GM12878 (cell line): ENCODE results near the gene RARS2. TPM values are rescaled to one million over a fixed set of nuclear protein-coding genes. Genes with fewer than 3 reads are reported as not detected.

ENCODE experiments used
- ATAC-seq: fragments of 200-7000 bp; cut with Tn5 transposase; 3 replicates; pipeline ENCODE4 v1.9.1; 2020; ENCODE audit warnings: mild to moderate bottlenecking, moderate library complexity
- BruUV-seq: library from RNA; stranded (reverse); fragments of 400-500 nt; replicated peaks from 2 replicates; lab custom pipeline; 2021; lab: Mats Ljungman, UMichigan
- CTCF ChIA-PET: fragments of 300-600 bp; sonication (Branson Sonifier 250); formaldehyde crosslinking; extraction: SDS; loops from one replicate; lab custom pipeline; 2021; ENCODE audit warnings: inconsistent platforms; lab: Yijun Ruan, JAX
- POLR2A ChIA-PET: fragments of 350-600 bp; formaldehyde crosslinking; extraction: SDS; loops from one replicate; lab custom pipeline; 2021; ENCODE audit warnings: inconsistent platforms; lab: Charles Lee
- RAD21 ChIA-PET: fragments of 300-600 bp; sonication (Branson Sonifier 250); formaldehyde crosslinking; loops from one replicate; lab custom pipeline; 2023; ENCODE audit warnings: antibody characterized with exemption; ENCODE audit not compliant: unreplicated experiment; lab: Charles Lee
- SMC1A ChIA-PET: fragments of 300-600 bp; sonication (Branson Sonifier 250); formaldehyde crosslinking; loops from one replicate; lab custom pipeline; 2023; ENCODE audit not compliant: unreplicated experiment, uncharacterized antibody; lab: Charles Lee
- DNase-seq: peaks from one replicate; pipeline ENCODE4 v3.0.0-alpha.2; 2011; ENCODE audit warnings: low read depth, low spot score
- FAIRE-seq: peaks from 3 replicates; lab custom pipeline; 2011; peaks lifted over from hg19 to GRCh38; lab: Jason Lieb, UNC
- H2AFZ ChIP-seq: 2 replicates; pipeline ENCODE4 v1.6.0; 2011; ENCODE audit warnings: low read depth, low read length, control low read depth; ENCODE audit not compliant: control insufficient read depth
- H3K27ac ChIP-seq: 2 replicates; pipeline ENCODE4 v1.5.1; 2011; ENCODE audit warnings: control low read depth; ENCODE audit not compliant: control insufficient read depth, insufficient read depth
- H3K27me3 ChIP-seq, 2 experiments: replicated peaks in 1 of 2; 2 replicates each; pipeline versions ENCODE4 v1.6.0 to v1.6.1; 2011; ENCODE audit warnings: low read length in 1 of 2; ENCODE audit not compliant: control insufficient read depth in 2 of 2, insufficient read depth in 2 of 2
- H3K36me3 ChIP-seq, 2 experiments: 2 replicates each; pipeline ENCODE4 v1.5.1; 2011; ENCODE audit warnings: low read length in 1 of 2; ENCODE audit not compliant: control insufficient read depth in 2 of 2, insufficient read depth in 2 of 2
- H3K4me1 ChIP-seq: 2 replicates; pipeline ENCODE4 v1.6.1; 2011; ENCODE audit warnings: mild to moderate bottlenecking, low read length, moderate library complexity, mixed read lengths; ENCODE audit not compliant: control insufficient read depth, insufficient read depth
- H3K4me2 ChIP-seq: 2 replicates; pipeline ENCODE4 v1.6.0; 2011; ENCODE audit warnings: control low read depth; ENCODE audit not compliant: control insufficient read depth, insufficient read depth
- H3K4me3 ChIP-seq: fragments of 200-600 bp; sonication (generic); 2 replicates; pipeline ENCODE4 v1.5.1; 2016
- H3K79me2 ChIP-seq: 2 replicates; pipeline ENCODE4 v1.6.0; 2011; ENCODE audit warnings: low read length; ENCODE audit not compliant: control insufficient read depth, insufficient read depth
- H3K9ac ChIP-seq: 2 replicates; pipeline ENCODE4 v1.8.0; 2011; ENCODE audit warnings: low read length, control low read depth, mixed read lengths; ENCODE audit not compliant: control insufficient read depth, insufficient read depth
- H3K9me3 ChIP-seq: replicated peaks from 3 replicates; pipeline ENCODE4 v1.5.1; 2011; ENCODE audit warnings: mild to moderate bottlenecking, low read length; ENCODE audit not compliant: control insufficient read depth, insufficient read depth
- H4K20me1 ChIP-seq: 2 replicates; pipeline ENCODE4 v1.6.0; 2011; ENCODE audit not compliant: control insufficient read depth, insufficient read depth
- CBX3 ChIP-seq: fragments of 200-600 bp; sonication (generic); IDR thresholded peaks from 2 replicates; pipeline ENCODE4 v1.6.1; 2016; ENCODE audit warnings: low read depth, borderline replicate concordance
- CHD1 ChIP-seq: IDR thresholded peaks from 2 replicates; pipeline ENCODE4 v1.6.1; 2012; ENCODE audit warnings: low read depth, low read length, improper control_type of control experiment
- CTCF ChIP-seq, 3 experiments: IDR thresholded peaks in 2 of 3; conservative IDR thresholded peaks in 1 of 3; 2 replicates each; pipeline ENCODE4 v1.5.1; 2011; ENCODE audit warnings: low read depth in 3 of 3, low read length in 3 of 3, mild to moderate bottlenecking in 3 of 3, control low read depth in 2 of 3, moderate library complexity in 2 of 3, inconsistent platforms in 1 of 3, mixed read lengths in 1 of 3; ENCODE audit not compliant: control insufficient read depth in 2 of 3, insufficient read depth in 1 of 3; ENCODE audit errors: extremely low read depth in 1 of 3
- IRF5 ChIP-seq: fragments of 450-650 bp; IDR thresholded peaks from 2 replicates; pipeline ENCODE4 v1.6.1; 2017; ENCODE audit warnings: borderline replicate concordance
- JUNB ChIP-seq: IDR thresholded peaks from 2 replicates; pipeline ENCODE4 v1.6.1; 2016; ENCODE audit warnings: antibody characterized with exemption, mild to moderate bottlenecking
- MEF2A ChIP-seq: IDR thresholded peaks from 2 replicates; pipeline ENCODE4 v1.6.1; 2011; ENCODE audit warnings: low read depth, mild to moderate bottlenecking, low read length, moderate library complexity; ENCODE audit not compliant: insufficient read depth
- NFXL1 ChIP-seq: fragments of 450-650 bp; IDR thresholded peaks from 2 replicates; pipeline ENCODE4 v1.6.1; 2017; ENCODE audit warnings: antibody characterized with exemption, mild to moderate bottlenecking, borderline replicate concordance
- PAX8 ChIP-seq: fragments of 450-650 bp; IDR thresholded peaks from 2 replicates; pipeline ENCODE4 v1.6.1; 2017; ENCODE audit warnings: mild to moderate bottlenecking, moderate library complexity
- POU2F2 ChIP-seq: IDR thresholded peaks from 3 replicates; pipeline ENCODE4 v1.6.1; 2011; ENCODE audit warnings: low read depth, mild to moderate bottlenecking, low read length, borderline replicate concordance
- TBL1XR1 ChIP-seq: IDR thresholded peaks from 2 replicates; pipeline ENCODE4 v1.6.1; 2012; ENCODE audit warnings: low read depth, low read length, improper control_type of control experiment
- ZBED1 ChIP-seq: IDR thresholded peaks from 2 replicates; pipeline ENCODE4 v1.6.1; 2016; ENCODE audit warnings: borderline replicate concordance
- ZSCAN29 ChIP-seq: fragments of 450-650 bp; IDR thresholded peaks from 2 replicates; pipeline ENCODE4 v1.6.1; 2017; ENCODE audit warnings: mild to moderate bottlenecking, moderate library complexity
- ZZZ3 ChIP-seq: IDR thresholded peaks from 2 replicates; pipeline ENCODE4 v1.6.1; 2011; ENCODE audit warnings: low read depth; ENCODE audit not compliant: control insufficient read depth, insufficient read length
- WGBS: methylation state at CpG from one replicate; pipeline ENCODE4 v1.1.6; 2016; ENCODE audit warnings: low lambda C conversion rate; ENCODE audit not compliant: insufficient replicate concordance, insufficient coverage; ENCODE audit errors: missing lambda C conversion rate; 5-methylcytosine and 5-hydroxymethylcytosine counted together
- in situ Hi-C: fragments of 300-500 bp; cut with MboI; formaldehyde crosslinking; loops from 9 replicates; pipeline ENCODE4 v1.14.3; 2018; ENCODE audit warnings: mixed read lengths
- intact Hi-C: fragments of 100-400 bp; cut with micrococcal nuclease; formaldehyde crosslinking; loops from one replicate; pipeline ENCODE4 v1.14.2; 2022; ENCODE audit not compliant: unreplicated experiment
- polyA plus RNA-seq, 11 experiments: library from polyadenylated mRNA; depleted of rRNA in 4 of 11; unstranded in 6 of 11; stranded (reverse) in 5 of 11; fragments of >200 nt; fragmentation: Nextera tagmentation in 4 of 11; fragmentation: Illumina TruSeq in 1 of 11; extraction: Ambion mirVana in 4 of 11; extraction: Trizol in 1 of 11; gene quantifications; 1 replicate in 1 of 11; 2 replicates in 10 of 11; pipeline versions ENCODE4 v1.2.1 to v1.2.3, GENCODE V29; 2011 to 2016; ENCODE audit warnings: inconsistent platforms in 2 of 11, missing spikeins in 2 of 11, low read depth in 1 of 11
- total RNA-seq, 4 experiments: library from RNA; depleted of rRNA in 3 of 4; stranded (reverse); fragments of >200 nt in 3 of 4; fragmentation: Illumina TruSeq in 1 of 4; extraction: Trizol in 1 of 4; gene quantifications; 2 replicates each; pipeline versions ENCODE4 v1.2.1 to v1.2.3, GENCODE V29; 2013 to 2021

The RARS2 gene
- total and polyA plus RNA-seq, 10 of the 15 experiments (the other 5 are each of a cell fraction or from before 2014, with no cell fraction given) = 18.3 to 54.2 (median 36.8) TPM

- Histone ChIP-seq H3K79me2 (no peaks in the 10 kb centered on the region), H3K4me2 (no peak overlapping the region), H3K27ac (no peak overlapping the region), H3K9ac (no peak overlapping the region), H3K27me3 (no peaks in the 10 kb centered on the region), H2AFZ (no peak overlapping the region), H3K4me3 (no peak overlapping the region), H3K9me3 (no peaks in the 10 kb centered on the region; the same call in 2 of the 3 replicates), H4K20me1 (no peaks in the 10 kb centered on the region), H3K36me3 (peaks cover 0 to 10% of the 10 kb centered on the region in 2 experiments; a peak in 3 of 4 replicates), H3K4me1 (no peaks in the 10 kb centered on the region)
- SMC1A ChIA-PET = no interaction called here
- CTCF ChIA-PET = no interaction called here
- in situ Hi-C loops (no loop called here), intact Hi-C loops (no loop called here)
- POLR2A ChIA-PET = interaction anchor here (1.7 kb wide), 1 partner anchor 10 kb away, joined by 4 read pairs; no protein-coding TSS in a partner anchor
- no peak for DNase-seq
- ATAC-seq = no peak
- TF ChIP-seq TBL1XR1 (no peak), NFXL1 (no peak), IRF5 (no peak), CHD1 (no peak), POU2F2 (no peak), ZSCAN29 (no peak), CBX3 (no peak), ZBED1 (no peak), CTCF (IDR thresholded peaks at IDR 0.05 in 2 of 3, conservative IDR thresholded peaks at IDR 0.05 in 1 of 3; ENCODE audit: control insufficient read depth in 2 of 3, extremely low read depth in 1 of 3, insufficient read depth in 1 of 3, low read depth in 3 of 3, low read length in 3 of 3) (no peak), JUNB (no peak), ZZZ3 (no peak), PAX8 (no peak), MEF2A (no peak)
- RAD21 ChIA-PET = no interaction called here
- no TSS peak for BruUV-seq
- FAIRE-seq = no peak
- WGBS = 100% methylated on average over 3 of the region's 3 CpGs
These were observed 19.0 kb upstream of the RARS2 start for GRCh38 chr6:87608802-87609201.
